HFFc6 (cell line): ENCODE measurements around the gene ACVR1C. TPM values are rescaled to one million over a fixed set of nuclear protein-coding genes. Genes with fewer than 3 reads are reported as not detected.

Source experiments
- DNase-seq: peaks from one replicate; pipeline ENCODE4 v3.0.0-alpha.2; 2018
- H3K27ac Mint-ChIP-seq: 2 replicates; pipeline ENCODE4 v1.8.0; 2020; ENCODE audit warnings: mild to moderate bottlenecking, mixed read lengths
- H3K27me3 Mint-ChIP-seq: 2 replicates; pipeline ENCODE4 v1.8.0; 2021; ENCODE audit warnings: mild to moderate bottlenecking, moderate library complexity, mixed read lengths; ENCODE audit not compliant: insufficient read depth
- H3K36me3 Mint-ChIP-seq: 2 replicates; pipeline ENCODE4 v1.8.0; 2021; ENCODE audit warnings: low read depth, mixed read lengths
- H3K4me1 Mint-ChIP-seq: 2 replicates; pipeline ENCODE4 v1.8.0; 2020; ENCODE audit warnings: low read depth, mixed read lengths
- H3K4me3 Mint-ChIP-seq: 2 replicates; pipeline ENCODE4 v1.8.0; 2020; ENCODE audit warnings: mild to moderate bottlenecking, moderate library complexity, mixed read lengths
- H3K9me3 Mint-ChIP-seq: 2 replicates; pipeline ENCODE4 v1.8.0; 2020; ENCODE audit warnings: mild to moderate bottlenecking, mixed read lengths
- CTCF ChIP-seq: fragments of 200-600 bp; sonication (generic); IDR thresholded peaks from 2 replicates; pipeline ENCODE4 v1.5.0; 2021; ENCODE audit warnings: antibody characterized with exemption, mild to moderate bottlenecking
- long read RNA-seq: library from polyadenylated mRNA; unstranded; transcript quantifications from one replicate; pipeline ENCODE4 v2.0.0, GENCODE V29; 2019
- total RNA-seq, 6 experiments: library from RNA; stranded (reverse); fragmentation: NEBNext Ultra II Directional; extraction: Animal tissue kit (Norgen Biotek cat#: 25700); gene quantifications; 2 replicates in 1 of 6; 3 replicates in 5 of 6; pipeline ENCODE4 v1.2.3, GENCODE V29; 2021

Gene ACVR1C
- under 1 TPM in 4 of 6 experiments, not detected in 2; 0.02 to 0.13 (median 0.05) TPM for total RNA-seq
- long read RNA-seq = 0 reads

GRCh38 chr2:157628477-157629415 is at the start of gene ACVR1C:
ACVR1C (minus strand) TSS chr2:157628864; CDS start chr2:157628644, 220 bp downstream.
- Mint-ChIP-seq H3K36me3 (no peaks in the 10 kb centered on the region), H3K4me1 (peaks cover 14% of the 10 kb centered on the region), H3K27me3 (peaks cover 15% of the 10 kb centered on the region), H3K9me3 (no peaks in the 10 kb centered on the region), H3K4me3 (peak within 1 kb of the TSS; percentile 82), H3K27ac (no peak within 1 kb of the TSS)
- peak; percentile 30 for DNase-seq
- TF ChIP-seq CTCF = peak; percentile 73

GRCh38 chr2:157677941-157678340 is 49.3 kb upstream of the ACVR1C start:
- H3K36me3 Mint-ChIP-seq = no peaks in the 10 kb centered on the region
- no peak for TF ChIP-seq CTCF
- no peak for DNase-seq
- H3K27me3 Mint-ChIP-seq = no peaks in the 10 kb centered on the region
- H3K9me3 Mint-ChIP-seq = no peaks in the 10 kb centered on the region
- no peak overlapping the region for H3K4me3 Mint-ChIP-seq
- peaks cover 5% of the 10 kb centered on the region; the same call in 1 of the 2 replicates for H3K4me1 Mint-ChIP-seq
- H3K27ac Mint-ChIP-seq = no peak overlapping the region

- no peaks in the 10 kb centered on the region for H3K27me3 Mint-ChIP-seq
- H3K4me1 Mint-ChIP-seq = no peaks in the 10 kb centered on the region
- H3K9me3 Mint-ChIP-seq = no peaks in the 10 kb centered on the region
- no peak for TF ChIP-seq CTCF
- no peak overlapping the region for H3K27ac Mint-ChIP-seq
- no peak for DNase-seq
- H3K36me3 Mint-ChIP-seq = peaks cover 14% of the 10 kb centered on the region
- no peak overlapping the region for H3K4me3 Mint-ChIP-seq
Measured at GRCh38 chr2:157672129-157672528, 43.5 kb upstream of the ACVR1C start.

GRCh38 chr2:157662401-157662800 is 33.7 kb upstream of the ACVR1C start:
- Mint-ChIP-seq H3K4me1 (no peaks in the 10 kb centered on the region), H3K27ac (no peak overlapping the region)

GRCh38 chr2:157661776-157662175 is 33.1 kb upstream of the ACVR1C start:
- no peak overlapping the region for H3K4me3 Mint-ChIP-seq
- no peaks in the 10 kb centered on the region for H3K36me3 Mint-ChIP-seq
- H3K4me1 Mint-ChIP-seq = no peaks in the 10 kb centered on the region
- no peaks in the 10 kb centered on the region for H3K9me3 Mint-ChIP-seq
- no peak for DNase-seq
- no peak overlapping the region for H3K27ac Mint-ChIP-seq
- H3K27me3 Mint-ChIP-seq = no peaks in the 10 kb centered on the region
- TF ChIP-seq CTCF = no peak

More at GRCh38 chr2:157662401-157662800, 33.7 kb upstream of the ACVR1C start:
- no peak overlapping the region for H3K4me3 Mint-ChIP-seq
- H3K27me3 Mint-ChIP-seq = no peaks in the 10 kb centered on the region
- no peak for DNase-seq
- no peak for TF ChIP-seq CTCF
- H3K36me3 Mint-ChIP-seq = no peaks in the 10 kb centered on the region
- no peaks in the 10 kb centered on the region for H3K9me3 Mint-ChIP-seq
